GM19099 (cell line): ENCODE results near the gene P3H2.

Source experiments
- POLR2A ChIP-seq: IDR thresholded peaks from 3 replicates; pipeline ENCODE4 v1.6.1; 2011; ENCODE audit warnings: low read depth; ENCODE audit not compliant: insufficient read length; ENCODE audit errors: extremely low read depth

The P3H2 gene

DNA sequence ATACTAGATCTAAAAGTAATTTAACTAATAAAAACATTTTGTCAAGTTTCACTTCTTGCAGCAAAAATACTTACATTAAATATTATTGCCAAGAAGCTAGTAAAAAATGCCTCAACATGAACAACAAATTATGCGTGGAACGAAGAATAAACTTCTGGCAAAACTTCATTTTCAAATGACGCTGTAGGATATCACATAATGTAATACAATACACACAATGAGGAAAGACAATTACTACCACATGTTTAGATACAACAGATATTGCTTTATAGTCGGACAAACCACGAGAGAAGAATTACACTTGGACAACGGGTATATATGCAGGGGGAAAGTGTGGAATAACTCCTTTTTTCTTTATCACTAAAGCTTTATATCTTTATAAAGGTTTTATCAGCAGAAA is 21.6 kb downstream of the P3H2 start:
- no peak for TF ChIP-seq POLR2A

DNA sequence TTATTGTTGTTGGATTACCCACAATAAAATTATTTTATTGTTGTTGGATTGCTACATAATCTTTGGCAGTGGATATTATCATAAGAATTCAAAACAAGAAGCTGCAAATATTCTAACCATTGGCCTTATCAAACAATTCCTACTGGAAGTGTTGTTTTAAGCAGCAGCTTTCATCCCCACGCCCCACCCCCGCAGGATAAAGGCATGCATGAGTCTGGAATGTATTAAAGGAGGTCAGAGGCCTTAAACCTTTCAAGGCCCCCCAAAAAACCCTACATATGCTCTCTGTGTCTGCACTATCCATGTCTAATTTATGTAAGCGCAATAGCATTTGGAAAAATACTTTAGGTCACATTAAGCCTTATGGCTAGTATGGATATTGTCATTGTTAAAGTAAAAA is 23.1 kb downstream of the P3H2 start:
- no peak for TF ChIP-seq POLR2A

DNA sequence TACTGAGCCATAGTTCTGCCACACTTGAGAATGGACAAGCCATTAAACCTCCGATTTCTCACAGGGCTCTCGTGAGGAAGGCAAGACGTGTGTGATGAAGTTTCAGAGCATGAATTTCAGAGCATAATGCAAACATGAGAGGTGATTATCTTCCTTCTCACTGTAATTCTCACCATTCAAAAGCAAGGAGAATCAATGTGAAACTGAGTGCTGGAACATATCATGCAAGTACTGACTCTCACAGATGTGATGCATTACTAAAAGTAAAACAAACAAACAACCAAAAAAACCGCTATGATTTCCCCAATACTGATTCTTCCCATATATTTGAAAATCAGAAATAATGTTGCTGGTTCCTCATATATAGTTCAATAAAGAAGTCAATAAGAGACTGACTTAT is 23.7 kb downstream of the P3H2 start:
- TF ChIP-seq POLR2A: no peak

DNA sequence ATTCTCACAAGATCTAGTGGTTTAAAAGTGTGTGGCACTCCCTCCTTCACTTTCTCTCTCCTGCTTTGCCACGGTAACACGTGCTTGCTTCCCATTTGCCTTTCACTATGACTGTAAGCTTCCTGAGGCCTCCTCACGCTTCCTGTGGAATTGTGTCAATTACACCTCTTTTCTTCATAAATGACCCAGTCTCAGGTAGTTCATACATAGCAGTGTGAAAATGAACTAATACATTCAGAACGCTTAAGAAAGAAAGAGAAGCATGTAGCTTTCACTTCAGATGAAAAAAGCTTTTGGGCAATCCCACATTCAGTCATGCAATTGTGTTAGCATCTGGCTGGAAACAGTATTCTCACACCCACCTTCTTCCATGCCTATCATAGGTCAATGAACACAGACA is 24.4 kb downstream of the P3H2 start:
- TF ChIP-seq POLR2A: no peak

DNA sequence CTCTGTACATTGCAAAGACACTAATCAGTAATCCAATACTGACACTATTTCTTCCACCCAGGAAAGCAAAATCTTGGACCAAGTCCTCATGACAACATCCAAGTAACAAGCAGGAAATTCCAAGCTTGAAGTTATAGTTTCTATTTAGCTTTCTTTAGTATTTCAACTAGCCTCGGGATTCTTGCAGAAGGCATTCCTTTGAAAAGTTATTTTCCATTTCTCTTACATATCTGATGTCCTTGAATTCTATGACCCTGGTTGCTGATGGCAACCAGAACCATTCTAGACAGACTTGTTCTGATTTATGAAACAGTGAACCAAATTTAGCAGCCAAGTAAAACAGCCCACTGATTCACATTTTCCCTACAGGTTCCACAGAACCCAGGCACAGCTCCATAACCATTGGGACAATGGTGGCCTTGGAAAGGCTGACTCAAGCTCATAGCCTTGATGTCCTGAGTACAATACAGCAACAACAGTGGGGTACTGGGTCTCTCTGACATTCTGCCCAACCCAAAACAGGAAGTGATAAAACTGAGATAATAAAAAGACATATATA is 26.5 kb downstream of the P3H2 start:
- TF ChIP-seq POLR2A: no peak

DNA sequence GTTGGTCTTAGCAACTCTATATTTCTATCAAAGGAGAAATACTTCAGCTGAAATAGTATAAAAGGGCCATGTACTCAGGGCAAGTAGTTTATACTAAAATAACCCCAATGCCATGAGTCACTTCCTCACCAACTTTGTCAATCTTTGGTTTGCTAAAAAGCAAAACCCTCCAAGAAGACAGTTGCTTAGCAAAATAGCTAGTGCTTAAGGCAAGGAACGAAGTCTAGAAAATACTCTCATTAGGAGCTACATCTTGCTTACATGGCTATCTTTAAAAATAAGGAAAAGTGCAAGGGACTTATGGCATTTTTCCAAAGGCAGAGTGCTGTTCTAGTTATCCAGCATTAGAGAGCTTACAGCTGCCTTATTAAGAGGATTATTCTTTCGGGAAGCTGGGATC is 28.4 kb downstream of the P3H2 start:
- no peak for TF ChIP-seq POLR2A

DNA sequence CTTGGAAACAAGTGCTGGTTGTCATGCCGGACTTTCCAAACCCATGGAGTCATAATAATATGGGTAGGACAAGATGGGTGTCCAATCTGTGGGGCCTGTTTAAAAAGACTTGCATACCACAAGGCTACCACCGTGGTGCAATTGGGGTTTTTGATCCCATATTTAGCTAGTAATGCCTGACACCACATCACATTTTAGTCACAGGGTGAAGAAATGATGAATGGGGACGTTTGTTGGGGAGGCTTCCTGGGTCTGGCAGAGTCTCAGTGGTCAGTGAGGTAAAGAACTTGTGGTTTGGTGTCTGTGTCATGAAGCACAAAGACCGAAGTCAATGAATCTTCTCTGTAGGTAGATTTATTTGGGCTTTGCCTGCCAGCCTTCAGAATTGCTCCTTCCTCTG is 31.0 kb downstream of the P3H2 start:
- no peak for TF ChIP-seq POLR2A

DNA sequence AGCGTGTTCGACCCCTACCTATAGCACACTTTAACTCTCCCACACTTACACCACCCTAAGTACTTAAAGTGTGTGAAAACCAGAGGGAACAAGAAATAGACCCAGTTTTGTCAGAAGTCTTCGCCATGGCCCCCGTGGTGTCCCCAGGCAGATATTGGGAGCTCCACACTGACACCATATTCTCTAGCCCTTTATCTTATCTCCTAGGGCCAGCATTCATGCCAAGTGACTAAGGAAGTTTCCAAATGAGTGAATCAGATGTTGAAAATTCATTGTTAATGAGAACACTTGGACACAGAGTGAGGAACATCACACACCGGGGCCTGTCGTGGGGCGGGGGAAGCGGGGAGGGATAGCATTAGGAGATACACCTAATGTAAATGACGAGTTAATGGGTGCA is 31.8 kb downstream of the P3H2 start:
- TF ChIP-seq POLR2A: no peak

DNA sequence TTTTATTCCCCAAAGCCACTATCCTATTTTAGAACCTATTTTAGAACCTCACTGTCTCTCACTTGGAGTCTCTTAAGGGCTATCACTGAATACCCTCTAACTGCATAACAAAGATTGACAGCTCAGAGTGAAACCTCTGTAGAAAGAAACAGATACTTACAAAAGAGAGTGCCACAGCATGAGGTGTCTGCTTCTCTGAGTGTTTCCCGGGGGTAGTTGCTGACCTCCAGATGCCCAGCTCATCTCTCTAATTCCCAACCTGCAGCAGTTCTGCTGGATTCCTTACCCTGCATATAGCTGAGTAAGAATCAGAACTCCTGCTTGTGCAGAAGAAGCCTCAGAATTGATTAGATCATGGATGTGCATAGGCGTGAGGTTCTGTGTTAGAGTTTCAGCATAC is 34.5 kb downstream of the P3H2 start:
- TF ChIP-seq POLR2A: no peak

DNA sequence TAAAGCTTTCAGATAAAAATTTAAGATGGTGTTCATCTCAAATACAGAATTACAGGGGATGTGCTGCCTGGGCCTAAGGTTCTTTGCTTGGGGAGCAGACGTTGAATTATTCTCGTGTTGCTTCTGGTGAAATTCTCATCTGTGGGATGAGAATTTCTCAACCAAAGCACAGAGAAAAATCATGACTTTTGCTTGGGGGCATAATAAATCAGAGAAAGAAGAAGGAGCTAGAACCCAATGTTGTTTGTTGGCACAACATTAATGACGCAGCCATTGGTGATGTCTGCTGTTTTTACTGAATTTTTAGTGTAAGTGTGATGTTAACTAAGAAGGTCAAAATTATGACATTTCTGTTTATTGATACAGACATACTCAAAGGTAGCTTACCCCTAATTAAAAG is 35.7 kb downstream of the P3H2 start:
- TF ChIP-seq POLR2A: no peak

DNA sequence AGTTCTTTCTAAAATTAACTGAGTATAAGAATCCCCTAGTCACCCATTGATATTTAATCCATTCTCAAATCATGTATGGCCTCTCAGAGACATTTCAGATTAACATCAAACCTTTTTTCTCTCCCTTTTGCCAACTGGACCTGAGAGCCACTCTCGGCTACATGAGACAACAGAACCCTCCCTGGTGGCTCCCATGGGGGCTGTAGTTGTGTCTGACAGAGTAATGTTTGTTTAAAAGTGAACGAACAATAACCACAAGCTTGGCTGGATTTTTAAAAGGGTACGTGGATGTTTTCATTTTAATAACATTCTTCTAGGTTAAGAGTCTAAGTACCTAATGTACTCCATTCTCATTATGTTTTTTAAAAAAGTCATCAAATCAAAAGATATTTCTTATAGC is 37.1 kb downstream of the P3H2 start:
- no peak for TF ChIP-seq POLR2A

DNA sequence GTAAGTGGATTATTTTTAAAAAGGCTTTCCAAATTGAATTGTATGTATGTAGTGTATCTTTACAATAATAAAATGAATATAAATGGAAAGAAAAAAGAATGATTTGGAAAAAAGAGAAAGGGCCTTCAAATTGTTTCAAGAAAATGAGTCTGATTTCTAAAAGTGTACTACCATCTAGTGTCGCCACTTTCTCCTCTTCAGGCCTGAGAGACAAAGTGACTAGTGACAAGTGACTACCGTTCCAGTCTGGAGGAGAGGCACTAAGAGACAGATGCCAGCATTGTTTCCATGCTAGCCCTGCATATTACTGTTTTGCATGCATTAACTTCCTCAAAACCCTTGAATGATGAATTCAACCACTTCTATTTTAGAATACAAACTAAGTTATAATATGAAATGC is 39.3 kb downstream of the P3H2 start:
- no peak for TF ChIP-seq POLR2A

DNA sequence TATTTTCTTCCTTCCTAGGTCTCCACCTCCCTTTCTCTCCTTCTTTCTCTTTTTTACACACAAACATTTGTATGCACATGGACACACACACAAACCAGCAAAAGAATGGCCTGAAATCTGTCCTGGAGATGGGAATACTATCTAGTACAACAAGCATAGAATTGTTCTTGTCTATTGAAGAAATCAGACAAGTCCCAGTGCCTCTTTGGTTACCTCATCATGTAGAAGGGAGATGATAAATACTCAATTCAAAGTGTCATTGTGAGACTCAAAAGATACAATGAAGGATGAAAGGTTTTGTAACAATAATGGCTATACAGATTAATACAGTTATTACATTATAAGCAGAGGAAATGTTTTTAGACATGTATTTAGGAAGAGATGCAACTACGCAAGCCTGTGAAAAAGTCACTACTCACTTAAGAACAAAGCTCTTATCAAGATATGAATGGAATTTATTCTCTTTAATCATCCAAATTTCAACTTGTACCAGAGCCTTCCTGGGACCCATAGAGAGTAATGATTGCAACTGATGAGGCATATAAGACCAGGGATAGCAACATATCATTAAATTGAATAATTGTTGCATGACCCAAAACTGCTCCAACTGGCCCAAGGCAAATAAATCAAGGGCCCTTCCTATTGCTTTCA is 43.2 kb downstream of the P3H2 start:
- TF ChIP-seq POLR2A: no peak

DNA sequence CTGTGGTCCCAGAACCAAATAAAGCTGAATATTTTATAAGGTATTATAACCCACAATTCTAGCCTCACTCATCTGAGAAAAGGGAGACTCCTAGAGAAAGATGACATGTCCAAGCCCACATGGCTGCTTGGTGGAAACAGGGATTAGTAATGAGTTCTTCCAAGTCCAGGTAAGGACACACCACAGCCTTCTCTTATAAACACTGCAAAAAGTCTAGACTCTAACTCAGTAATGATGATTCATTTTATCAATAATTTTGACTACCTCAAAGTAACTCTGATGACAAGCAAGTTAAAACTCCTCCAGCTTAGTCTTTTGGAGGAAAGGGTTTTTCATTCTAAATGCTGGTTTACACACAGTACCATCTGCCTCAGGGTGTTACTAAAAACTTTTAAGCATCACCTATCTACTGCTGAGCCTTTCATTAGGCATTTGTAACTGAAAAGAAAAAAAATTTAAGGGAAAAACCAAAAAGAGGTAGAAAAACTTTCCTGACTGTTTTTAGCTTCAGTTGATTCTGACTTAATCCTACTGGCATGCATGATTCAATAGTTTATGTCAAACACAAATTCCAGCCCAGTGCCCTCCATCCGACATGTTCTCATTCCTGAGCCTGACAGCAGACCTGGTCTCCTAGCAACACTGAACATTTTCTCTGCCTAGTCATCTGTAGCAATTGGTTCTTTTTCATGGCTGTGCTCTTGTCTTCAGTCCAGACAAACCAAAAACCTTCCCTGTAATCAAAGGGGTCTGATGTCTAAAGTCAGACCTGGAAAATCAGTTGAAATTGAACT is 43.9 kb downstream of the P3H2 start:
- TF ChIP-seq POLR2A: no peak

DNA sequence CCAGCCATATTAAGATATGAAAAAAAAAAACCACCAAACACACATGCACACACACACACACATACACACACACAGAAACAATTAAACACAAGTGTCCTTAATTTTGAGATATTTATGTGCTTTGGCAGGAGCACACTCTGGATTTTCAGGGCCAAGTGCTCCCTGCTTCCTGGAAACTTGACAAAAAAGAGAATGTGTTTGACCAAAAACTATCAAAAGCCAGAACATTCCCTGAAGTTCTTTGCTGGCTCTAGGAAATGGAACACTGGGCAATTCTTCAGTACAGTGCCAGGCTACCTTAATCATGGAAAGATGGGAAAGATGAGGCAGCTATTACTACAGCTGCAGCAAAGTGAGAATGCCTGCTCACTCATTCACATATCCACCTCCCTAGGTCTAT is 44.6 kb downstream of the P3H2 start:
- TF ChIP-seq POLR2A: no peak

DNA sequence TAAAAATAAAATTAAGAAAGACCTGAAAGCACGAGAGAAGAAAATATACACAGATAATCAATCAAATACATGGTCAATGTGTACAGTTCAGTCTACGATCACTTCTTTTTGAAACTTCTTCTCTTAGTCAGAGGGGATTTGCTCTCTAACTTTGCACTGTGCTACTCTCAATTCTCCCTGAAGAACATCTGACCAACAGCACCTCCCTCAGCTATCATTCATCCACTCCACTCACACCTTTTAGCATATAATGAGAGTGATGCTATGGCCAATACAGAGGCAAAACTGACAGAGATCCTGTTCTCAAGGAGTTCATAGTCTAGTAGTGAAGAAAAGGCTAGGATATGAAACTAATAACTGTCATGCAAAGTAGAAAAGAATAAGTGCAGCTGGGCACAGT is 45.9 kb downstream of the P3H2 start:
- TF ChIP-seq POLR2A: no peak
